K562 (cell line): ENCODE data around the gene SLC9C2. TPM values are rescaled to one million over a fixed set of nuclear protein-coding genes. Genes with fewer than 3 reads are reported as not detected.

ENCODE experiments used
- ATAC-seq: fragments of 200-7000 bp; cut with Tn5 transposase; 3 replicates; pipeline ENCODE4 v1.9.1; 2020; ENCODE audit warnings: moderate library complexity
- BruUV-seq: library from RNA; stranded (reverse); fragments of 400-500 nt; replicated peaks from 2 replicates; lab custom pipeline; 2021; lab: Mats Ljungman, UMichigan
- CTCF ChIA-PET: fragments of 300-600 bp; formaldehyde crosslinking; extraction: SDS; loops from one replicate; lab custom pipeline; 2021; ENCODE audit warnings: low intra/inter-chr PET ratio; lab: Yijun Ruan, JAX
- POLR2A ChIA-PET: fragments of 300-600, 350-650 bp; sonication (Branson Sonifier 250); formaldehyde crosslinking; extraction: SDS; loops from one replicate; lab custom pipeline; 2021; ENCODE audit warnings: antibody characterized with exemption, inconsistent platforms; lab: Yijun Ruan, JAX
- DNase-seq, 4 experiments: peaks; one replicate each; pipeline versions ENCODE4 v3.0.0 to v3.0.0-alpha.2; 2011 to 2018; ENCODE audit warnings: low spot score in 3 of 4, mixed read lengths in 3 of 4; ENCODE audit errors: extremely low read depth in 1 of 4
- FAIRE-seq: peaks from 2 replicates; lab custom pipeline; 2011; peaks lifted over from hg19 to GRCh38; lab: Jason Lieb, UNC
- H2AFZ ChIP-seq: 2 replicates; pipeline ENCODE4 v1.6.0; 2011; ENCODE audit warnings: low read depth, low read length, control low read depth, inconsistent platforms
- H3K27ac ChIP-seq: fragments of 200-600 bp; 3 replicates; pipeline ENCODE4 v1.8.0; 2011; ENCODE audit warnings: low read depth, mild to moderate bottlenecking, control low read depth, inconsistent platforms, low read length, moderate library complexity, mixed read lengths; ENCODE audit errors: extremely low read depth
- H3K27me3 ChIP-seq, 2 experiments: fragments of 300-600 bp in 1 of 2; 2 replicates in 1 of 2; 3 replicates in 1 of 2; pipeline versions ENCODE4 v1.6.0 to v1.8.0; 2011; ENCODE audit warnings: inconsistent platforms in 2 of 2, low read length in 2 of 2, mild to moderate bottlenecking in 1 of 2, mixed read lengths in 1 of 2, moderate library complexity in 1 of 2; ENCODE audit not compliant: control insufficient read depth in 2 of 2, insufficient read depth in 2 of 2
- H3K36me3 ChIP-seq: fragments of 300-600 bp; 3 replicates; pipeline ENCODE4 v1.8.0; 2011; ENCODE audit warnings: mild to moderate bottlenecking, low read length, inconsistent platforms; ENCODE audit not compliant: control insufficient read depth, insufficient read depth
- H3K4me1 ChIP-seq, 2 experiments: fragments of 200-600 bp in 1 of 2; replicated peaks in 1 of 2; 2 replicates in 1 of 2; 3 replicates in 1 of 2; pipeline versions ENCODE4 v1.5.1 to v1.8.0; 2011; ENCODE audit warnings: inconsistent platforms in 2 of 2, low read length in 2 of 2, mild to moderate bottlenecking in 1 of 2, mixed read lengths in 1 of 2, moderate library complexity in 1 of 2; ENCODE audit not compliant: control insufficient read depth in 2 of 2, insufficient read depth in 2 of 2
- H3K4me2 ChIP-seq: 2 replicates; pipeline ENCODE4 v1.6.1; 2011; ENCODE audit warnings: low read length, control low read depth, inconsistent platforms, mixed read lengths; ENCODE audit not compliant: insufficient read depth
- H3K4me3 ChIP-seq: fragments of 200-600 bp; sonication (generic), shearing (Covaris generic); 2 replicates; pipeline ENCODE4 v1.5.1; 2016; ENCODE audit warnings: control low read depth, inconsistent platforms
- H3K79me2 ChIP-seq: fragments of 200-600 bp; 3 replicates; pipeline ENCODE4 v1.8.0; 2011; ENCODE audit warnings: low read length, inconsistent platforms; ENCODE audit not compliant: control insufficient read depth, insufficient read depth
- H3K9ac ChIP-seq, 2 experiments: 2 replicates each; pipeline versions ENCODE4 v1.6.0 to v1.6.1; 2011; ENCODE audit warnings: low read depth in 2 of 2, low read length in 2 of 2, control low read depth in 1 of 2, inconsistent platforms in 1 of 2, mild to moderate bottlenecking in 1 of 2, mixed read lengths in 1 of 2; ENCODE audit not compliant: insufficient read depth in 1 of 2
- H3K9me1 ChIP-seq: one replicate; pipeline ENCODE4 v1.6.0; 2011; ENCODE audit warnings: inconsistent platforms, mild to moderate bottlenecking, low read length, moderate library complexity; ENCODE audit not compliant: control insufficient read depth, insufficient read depth
- H3K9me3 ChIP-seq: replicated peaks from 2 replicates; pipeline ENCODE4 v1.5.1; 2011; ENCODE audit warnings: low read depth, low read length, inconsistent platforms; ENCODE audit not compliant: control insufficient read depth, insufficient read depth
- H4K20me1 ChIP-seq: replicated peaks from 2 replicates; pipeline ENCODE4 v1.6.1; 2011; ENCODE audit warnings: low read length, inconsistent platforms, mixed read lengths; ENCODE audit not compliant: control insufficient read depth, insufficient read depth
- CBFB ChIP-seq: sonication (generic); formaldehyde crosslinking; IDR thresholded peaks from 2 replicates; pipeline ENCODE4 v1.4.0; 2020; ENCODE audit warnings: mild to moderate bottlenecking, missing genetic modification reagents
- CSDE1 ChIP-seq, 2 experiments: fragments of 450-650 bp; IDR thresholded peaks; 2 replicates each; pipeline ENCODE4 v1.6.1; 2016; ENCODE audit warnings: mild to moderate bottlenecking in 1 of 2
- HDGF ChIP-seq: fragments of 450-650 bp; IDR thresholded peaks from 2 replicates; pipeline ENCODE4 v1.6.1; 2016
- KAT2B ChIP-seq: IDR thresholded peaks from one replicate; pipeline ENCODE4 v1.6.1; 2012; ENCODE audit warnings: low read depth, mild to moderate bottlenecking, control low read depth, inconsistent platforms, low read length, moderate library complexity
- KDM1A ChIP-seq, 2 experiments: fragments of 450-650 bp; IDR thresholded peaks; 2 replicates each; pipeline ENCODE4 v1.6.1; 2016; ENCODE audit warnings: mild to moderate bottlenecking in 2 of 2
- LARP7 ChIP-seq: fragments of 450-650 bp; IDR thresholded peaks from 2 replicates; pipeline ENCODE4 v1.6.1; 2016
- MAFG ChIP-seq: fragments of 450-650 bp; conservative IDR thresholded peaks from 2 replicates; pipeline ENCODE4 v1.6.1; 2016; ENCODE audit warnings: missing genetic modification characterization, missing compliant biosample characterization
- MCM7 ChIP-seq, 2 experiments: fragments of 450-650 bp; IDR thresholded peaks; 2 replicates each; pipeline ENCODE4 v1.6.1; 2016 to 2018
- PCBP1 ChIP-seq: fragments of 200-400 bp; formaldehyde crosslinking; IDR thresholded peaks from 2 replicates; pipeline ENCODE4 v1.6.1; 2018; ENCODE audit warnings: mild to moderate bottlenecking, low read depth, low read length; ENCODE audit not compliant: poor library complexity, severe bottlenecking
- RBM15 ChIP-seq: fragments of 200-400 bp; formaldehyde crosslinking; IDR thresholded peaks from 2 replicates; pipeline ENCODE4 v1.6.1; 2018; ENCODE audit warnings: mild to moderate bottlenecking, low read length, moderate library complexity; ENCODE audit not compliant: insufficient read depth
- RBM25 ChIP-seq: fragments of 200-400 bp; formaldehyde crosslinking; IDR thresholded peaks from 2 replicates; pipeline ENCODE4 v1.6.1; 2018; ENCODE audit warnings: low read length, low read depth, moderate library complexity; ENCODE audit not compliant: severe bottlenecking
- RCOR1 ChIP-seq, 2 experiments: IDR thresholded peaks; 2 replicates each; pipeline ENCODE4 v1.6.1; 2012; ENCODE audit warnings: low read depth in 2 of 2, low read length in 2 of 2, borderline replicate concordance in 1 of 2, improper control_type of control experiment in 1 of 2
- TBL1XR1 ChIP-seq, 2 experiments: IDR thresholded peaks; 2 replicates each; pipeline ENCODE4 v1.6.1; 2012; ENCODE audit warnings: improper control_type of control experiment in 2 of 2, low read length in 2 of 2, mild to moderate bottlenecking in 1 of 2
- XRCC4 ChIP-seq: IDR thresholded peaks from one replicate; pipeline ENCODE4 v1.6.1; 2011; ENCODE audit not compliant: insufficient read depth, insufficient read length; ENCODE audit errors: extremely low read depth
- ZBTB5 ChIP-seq: fragments of 450-650 bp; IDR thresholded peaks from 2 replicates; pipeline ENCODE4 v1.6.1; 2017; ENCODE audit warnings: antibody characterized with exemption
- ZNF140 ChIP-seq: fragments of 250-450 bp; sonication (Bioruptor Pico); IDR thresholded peaks from 2 replicates; pipeline ENCODE4 v1.8.0; 2021; ENCODE audit warnings: moderate library complexity, mild to moderate bottlenecking, inconsistent platforms
- ZNF24 ChIP-seq: fragments of 450-650 bp; IDR thresholded peaks from 2 replicates; pipeline ENCODE4 v1.6.1; 2016
- ZSCAN29 ChIP-seq: fragments of 450-650 bp; IDR thresholded peaks from 2 replicates; pipeline ENCODE4 v1.6.1; 2017
- in situ Hi-C: fragments of 300-500 bp; cut with MboI; formaldehyde crosslinking; loops from 4 replicates; pipeline ENCODE4 v1.15.0; 2018; ENCODE audit warnings: inconsistent platforms, mixed read lengths
- intact Hi-C: fragments of 100-400 bp; cut with micrococcal nuclease; formaldehyde crosslinking; loops from 2 replicates; pipeline ENCODE4 v1.14.2; 2022
- polyA plus RNA-seq, 8 experiments: library from polyadenylated mRNA; depleted of rRNA in 4 of 8; stranded (reverse) in 5 of 8; unstranded in 3 of 8; fragments of >200 nt; fragmentation: Nextera tagmentation in 2 of 8; fragmentation: Illumina TruSeq in 1 of 8; extraction: Ambion mirVana in 2 of 8; extraction: Trizol in 1 of 8; gene quantifications; 2 replicates each; pipeline versions ENCODE4 v1.2.1 to v1.2.3, GENCODE V29; 2011 to 2014; ENCODE audit warnings: inconsistent platforms in 1 of 8, missing spikeins in 1 of 8
- total RNA-seq, 7 experiments: library from RNA; depleted of rRNA in 6 of 7; stranded (reverse); fragments of >200 nt in 6 of 7; fragmentation: Illumina TruSeq in 2 of 7; extraction: Trizol in 2 of 7; gene quantifications; 2 replicates each; pipeline versions ENCODE4 v1.2.1 to v1.2.3, GENCODE V29; 2011 to 2021; ENCODE audit warnings: low replicate concordance in 1 of 7
- TF ChIP-seq, protein P1 (sequence below): sonication (generic); formaldehyde crosslinking; IDR thresholded peaks from 2 replicates; pipeline ENCODE4 v1.8.0; 2022; ENCODE audit warnings: mild to moderate bottlenecking, missing genetic modification reagents
- TF ChIP-seq, protein P2 (sequence below), 2 experiments: IDR thresholded peaks; 2 replicates each; pipeline ENCODE4 v1.6.1; 2012; ENCODE audit warnings: improper control_type of control experiment in 2 of 2, low read depth in 2 of 2, low read length in 2 of 2, borderline replicate concordance in 1 of 2

Gene SLC9C2
- total and polyA plus RNA-seq, 9 of the 15 experiments (the other 6 are each of a cell fraction or from before 2014, with no cell fraction given) = 0.11 to 0.22 (median 0.15) TPM; not detected in 5

DNA sequence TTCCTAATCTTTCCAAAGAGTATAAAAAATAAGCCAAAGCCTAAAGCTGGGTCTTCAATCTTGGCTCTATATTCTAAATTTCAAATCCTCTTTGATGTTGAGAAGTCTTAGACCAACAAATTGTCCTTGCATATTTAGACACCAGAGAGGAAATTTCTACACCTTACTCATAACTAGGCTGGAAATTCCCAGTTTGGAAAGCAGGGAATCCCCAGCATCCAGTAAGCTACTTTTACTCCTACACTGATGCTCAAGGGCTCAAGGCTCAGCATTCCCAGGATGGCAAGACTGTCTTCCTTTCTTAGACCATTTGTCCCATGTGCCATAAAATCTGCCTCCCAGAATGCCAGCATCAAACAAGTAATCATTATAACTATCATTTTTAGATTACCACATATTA lies 97.5 kb downstream of the SLC9C2 start:
- TF ChIP-seq, protein P1, sequence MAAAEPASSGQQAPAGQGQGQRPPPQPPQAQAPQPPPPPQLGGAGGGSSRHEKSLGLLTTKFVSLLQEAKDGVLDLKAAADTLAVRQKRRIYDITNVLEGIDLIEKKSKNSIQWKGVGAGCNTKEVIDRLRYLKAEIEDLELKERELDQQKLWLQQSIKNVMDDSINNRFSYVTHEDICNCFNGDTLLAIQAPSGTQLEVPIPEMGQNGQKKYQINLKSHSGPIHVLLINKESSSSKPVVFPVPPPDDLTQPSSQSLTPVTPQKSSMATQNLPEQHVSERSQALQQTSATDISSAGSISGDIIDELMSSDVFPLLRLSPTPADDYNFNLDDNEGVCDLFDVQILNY (CRISPR knock-in tag) = no peak
- TF ChIP-seq KAT2B = no peak
- TF ChIP-seq ZNF24 = no peak
- TF ChIP-seq RBM15 = no peak
- TF ChIP-seq ZNF140 = no peak
- TF ChIP-seq, protein P2, sequence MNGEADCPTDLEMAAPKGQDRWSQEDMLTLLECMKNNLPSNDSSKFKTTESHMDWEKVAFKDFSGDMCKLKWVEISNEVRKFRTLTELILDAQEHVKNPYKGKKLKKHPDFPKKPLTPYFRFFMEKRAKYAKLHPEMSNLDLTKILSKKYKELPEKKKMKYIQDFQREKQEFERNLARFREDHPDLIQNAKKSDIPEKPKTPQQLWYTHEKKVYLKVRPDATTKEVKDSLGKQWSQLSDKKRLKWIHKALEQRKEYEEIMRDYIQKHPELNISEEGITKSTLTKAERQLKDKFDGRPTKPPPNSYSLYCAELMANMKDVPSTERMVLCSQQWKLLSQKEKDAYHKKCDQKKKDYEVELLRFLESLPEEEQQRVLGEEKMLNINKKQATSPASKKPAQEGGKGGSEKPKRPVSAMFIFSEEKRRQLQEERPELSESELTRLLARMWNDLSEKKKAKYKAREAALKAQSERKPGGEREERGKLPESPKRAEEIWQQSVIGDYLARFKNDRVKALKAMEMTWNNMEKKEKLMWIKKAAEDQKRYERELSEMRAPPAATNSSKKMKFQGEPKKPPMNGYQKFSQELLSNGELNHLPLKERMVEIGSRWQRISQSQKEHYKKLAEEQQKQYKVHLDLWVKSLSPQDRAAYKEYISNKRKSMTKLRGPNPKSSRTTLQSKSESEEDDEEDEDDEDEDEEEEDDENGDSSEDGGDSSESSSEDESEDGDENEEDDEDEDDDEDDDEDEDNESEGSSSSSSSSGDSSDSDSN (IDR thresholded peaks at IDR 0.05; ENCODE audit: borderline replicate concordance in 1 of 2, low read depth in 2 of 2, low read length in 2 of 2) = no peak
- no peak for TF ChIP-seq PCBP1
- no peak for TF ChIP-seq CBFB
- TF ChIP-seq RCOR1 (IDR thresholded peaks at IDR 0.05; ENCODE audit: borderline replicate concordance in 1 of 2, low read depth in 2 of 2, low read length in 2 of 2) = no peak
- no peak for TF ChIP-seq XRCC4
- no peak for TF ChIP-seq MAFG
- no peak for TF ChIP-seq KDM1A (IDR thresholded peaks at IDR 0.05)
- TF ChIP-seq ZBTB5 = no peak
- no peak for TF ChIP-seq TBL1XR1 (IDR thresholded peaks at IDR 0.05; ENCODE audit: low read length in 2 of 2)
- TF ChIP-seq HDGF = no peak
- no peak for TF ChIP-seq CSDE1 (IDR thresholded peaks at IDR 0.05)
- no peak for TF ChIP-seq MCM7 (IDR thresholded peaks at IDR 0.05)
- TF ChIP-seq ZSCAN29 = no peak
- TF ChIP-seq RBM25 = no peak
- no peak for TF ChIP-seq LARP7
- H3K4me3 ChIP-seq = no peak overlapping the region
- POLR2A ChIA-PET = interaction anchor here (0.7 to 1.6 kb wide), 4 partner anchors 12 to 28 kb away, joined by 3 to 4 read pairs (median 3); partner anchors contain the start of gene PRDX6
- intact Hi-C loops = no loop called here
- peaks cover 0 to 9% of the 10 kb centered on the region in 2 experiments; a peak in 2 of 5 replicates for H3K4me1 ChIP-seq
- no peaks in the 10 kb centered on the region; the same call in 2 of the 3 replicates for H3K36me3 ChIP-seq
- BruUV-seq = no TSS peak
- no peaks in the 10 kb centered on the region for H4K20me1 ChIP-seq
- H3K27me3 ChIP-seq = no peaks in the 10 kb centered on the region
- no peaks in the 10 kb centered on the region for H3K79me2 ChIP-seq
- in situ Hi-C loops = no loop called here
- H3K9me1 ChIP-seq = no peaks in the 10 kb centered on the region
- H3K9me3 ChIP-seq = no peaks in the 10 kb centered on the region
- no peak overlapping the region for H3K27ac ChIP-seq
- ATAC-seq = no peak
- no peak overlapping the region for H2AFZ ChIP-seq
- no peak for FAIRE-seq
- CTCF ChIA-PET = no interaction called here
- no peak overlapping the region for H3K4me2 ChIP-seq
- no peak overlapping the region for H3K9ac ChIP-seq
- no peak for DNase-seq
